Mammary epithelial cell (primary cell): Measurements from ENCODE around the gene ATE1.

Source experiments
- CTCF ChIP-seq, 2 donors: IDR thresholded peaks in 1 of 2; conservative IDR thresholded peaks in 1 of 2; 2 replicates each; pipeline ENCODE4 v1.5.1; 2011 to 2012; ENCODE audit warnings: inconsistent platforms in 2 of 2, low read length in 2 of 2, mild to moderate bottlenecking in 2 of 2, control low read depth in 1 of 2, low read depth in 1 of 2; ENCODE audit not compliant: insufficient read depth in 1 of 2; ENCODE audit errors: extremely low read depth in 1 of 2
- EZH2 ChIP-seq: IDR thresholded peaks from 2 replicates; pipeline ENCODE4 v1.6.1; 2012; ENCODE audit warnings: low read length, inconsistent platforms, borderline replicate concordance

- TF ChIP-seq CTCF (conservative IDR thresholded peaks at IDR 0.05 in 1 of 2, IDR thresholded peaks at IDR 0.05 in 1 of 2; ENCODE audit: extremely low read depth in 1 of 2, insufficient read depth in 1 of 2, low read depth in 1 of 2, low read length in 2 of 2) (no peak), EZH2 (no peak)
These were observed 155.9 kb downstream of the ATE1 start for GRCh38 chr10:121771966-121772365.
